AG04450 (cell line): ENCODE measurements around the gene ANKRD9. TPM values are rescaled to one million over a fixed set of nuclear protein-coding genes. Genes with fewer than 3 reads are reported as not detected.

ENCODE experiments used
- CTCF ChIA-PET: fragments of 300-600, 350-600 bp; formaldehyde crosslinking; extraction: SDS; loops from one replicate; lab custom pipeline; 2022; ENCODE audit warnings: antibody characterized with exemption, inconsistent platforms; lab: Charles Lee
- POLR2A ChIA-PET: fragments of 350-600 bp; formaldehyde crosslinking; extraction: SDS; loops from one replicate; lab custom pipeline; 2021; ENCODE audit warnings: antibody characterized with exemption, inconsistent platforms; lab: Yijun Ruan, JAX
- DNase-seq: peaks from one replicate; pipeline ENCODE4 v3.0.0-alpha.2; 2011; ENCODE audit warnings: low read depth, low spot score
- H3K27ac ChIP-seq: one replicate; pipeline ENCODE4 v1.5.1; 2012; ENCODE audit warnings: low read depth, low read length, control low read depth
- H3K27me3 ChIP-seq: one replicate; pipeline ENCODE4 v1.6.0; 2012; ENCODE audit warnings: low read length; ENCODE audit not compliant: control insufficient read depth, insufficient read depth
- H3K4me3 ChIP-seq: 2 replicates; pipeline ENCODE4 v1.5.1; 2011; ENCODE audit warnings: mild to moderate bottlenecking, low read depth, low read length, control low read depth
- H3K9me3 ChIP-seq: 2 replicates; pipeline ENCODE4 v1.5.1; 2012; ENCODE audit warnings: low read length; ENCODE audit not compliant: control insufficient read depth, insufficient read depth
- polyA plus RNA-seq: library from polyadenylated mRNA; depleted of rRNA; stranded (reverse); fragments of >200 nt; gene quantifications from 2 replicates; pipeline ENCODE4 v1.2.3, GENCODE V29; 2011
- TF ChIP-seq, protein P1 (sequence below): IDR thresholded peaks from 2 replicates; pipeline ENCODE4 v1.5.1; 2011; ENCODE audit warnings: low read depth, low read length, control low read depth, inconsistent platforms

ANKRD9 gene
- polyA plus RNA-seq, 1 experiment = 4.0 TPM

DNA sequence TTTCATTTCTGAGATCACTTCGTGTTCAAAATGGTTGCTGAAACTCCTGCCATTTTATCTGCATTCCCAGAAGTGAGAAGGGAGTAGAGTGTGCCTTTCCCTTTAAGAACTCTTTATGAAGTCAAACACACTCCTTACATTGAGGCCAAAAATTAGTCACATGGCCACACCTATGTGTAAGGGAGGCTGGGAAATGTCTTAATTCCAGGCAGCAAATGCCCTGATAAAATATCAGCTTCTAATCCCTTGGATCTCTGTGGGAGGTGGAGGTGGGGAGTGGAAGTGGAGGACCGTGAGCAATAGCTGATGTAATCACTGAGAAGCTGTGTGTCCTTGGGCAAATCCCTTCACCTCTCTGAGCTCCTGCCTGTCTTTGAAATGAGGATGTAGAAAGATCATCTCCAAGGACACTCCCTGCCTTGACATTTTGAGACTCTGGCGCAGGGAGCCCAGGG lies 22.7 kb upstream of the ANKRD9 start:
- Histone ChIP-seq H3K4me3 (no peak overlapping the region), H3K9me3 (no peaks in the 10 kb centered on the region; the same call in 1 of the 2 replicates), H3K27ac (no peak overlapping the region), H3K27me3 (no peaks in the 10 kb centered on the region)
- ChIA-PET POLR2A (no interaction called here), CTCF (interaction anchor here (0.6 kb wide), 1 partner anchor 94 kb away, joined by 3 read pairs; no protein-coding TSS in a partner anchor)
- TF ChIP-seq, protein P1, sequence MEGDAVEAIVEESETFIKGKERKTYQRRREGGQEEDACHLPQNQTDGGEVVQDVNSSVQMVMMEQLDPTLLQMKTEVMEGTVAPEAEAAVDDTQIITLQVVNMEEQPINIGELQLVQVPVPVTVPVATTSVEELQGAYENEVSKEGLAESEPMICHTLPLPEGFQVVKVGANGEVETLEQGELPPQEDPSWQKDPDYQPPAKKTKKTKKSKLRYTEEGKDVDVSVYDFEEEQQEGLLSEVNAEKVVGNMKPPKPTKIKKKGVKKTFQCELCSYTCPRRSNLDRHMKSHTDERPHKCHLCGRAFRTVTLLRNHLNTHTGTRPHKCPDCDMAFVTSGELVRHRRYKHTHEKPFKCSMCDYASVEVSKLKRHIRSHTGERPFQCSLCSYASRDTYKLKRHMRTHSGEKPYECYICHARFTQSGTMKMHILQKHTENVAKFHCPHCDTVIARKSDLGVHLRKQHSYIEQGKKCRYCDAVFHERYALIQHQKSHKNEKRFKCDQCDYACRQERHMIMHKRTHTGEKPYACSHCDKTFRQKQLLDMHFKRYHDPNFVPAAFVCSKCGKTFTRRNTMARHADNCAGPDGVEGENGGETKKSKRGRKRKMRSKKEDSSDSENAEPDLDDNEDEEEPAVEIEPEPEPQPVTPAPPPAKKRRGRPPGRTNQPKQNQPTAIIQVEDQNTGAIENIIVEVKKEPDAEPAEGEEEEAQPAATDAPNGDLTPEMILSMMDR = no peak
- DNase-seq = no peak

DNA sequence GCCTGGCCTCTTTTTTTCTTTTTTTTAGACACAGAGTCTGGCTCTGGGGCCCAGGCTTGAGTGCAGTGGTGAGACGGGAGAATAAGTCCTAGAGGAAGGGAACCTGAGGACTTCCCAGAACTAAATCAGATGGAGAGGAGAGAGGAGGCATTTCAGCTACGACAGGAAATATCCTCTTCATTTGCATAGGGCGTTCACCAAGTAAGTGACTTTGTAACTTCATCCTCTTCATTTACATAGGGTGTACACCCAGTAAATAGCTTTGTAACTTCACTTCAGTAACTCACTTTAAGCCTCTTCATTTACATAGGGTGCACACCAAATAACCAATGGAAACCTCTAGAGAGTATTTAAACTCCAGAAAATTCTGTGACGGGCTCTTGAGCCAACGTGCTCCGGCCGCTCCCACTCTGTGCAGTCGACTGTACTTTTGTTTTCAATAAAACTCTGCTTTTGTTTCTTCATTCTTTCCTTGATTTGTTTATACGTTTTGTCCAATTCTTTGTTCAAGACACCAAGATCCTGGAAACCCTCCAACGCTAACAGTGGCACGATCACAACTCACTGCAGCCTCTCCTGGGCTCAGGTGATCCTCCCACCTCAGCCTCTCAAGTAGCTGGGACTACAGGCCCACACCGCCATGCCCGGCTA lies 21.4 kb upstream of the ANKRD9 start:
- no peaks in the 10 kb centered on the region; the same call in 1 of the 2 replicates for H3K9me3 ChIP-seq
- TF ChIP-seq, protein P1 = no peak
- no peak overlapping the region for H3K4me3 ChIP-seq
- no peak overlapping the region for H3K27ac ChIP-seq
- DNase-seq = no peak
- ChIA-PET POLR2A (no interaction called here), CTCF (no interaction called here)
- H3K27me3 ChIP-seq = no peaks in the 10 kb centered on the region

DNA sequence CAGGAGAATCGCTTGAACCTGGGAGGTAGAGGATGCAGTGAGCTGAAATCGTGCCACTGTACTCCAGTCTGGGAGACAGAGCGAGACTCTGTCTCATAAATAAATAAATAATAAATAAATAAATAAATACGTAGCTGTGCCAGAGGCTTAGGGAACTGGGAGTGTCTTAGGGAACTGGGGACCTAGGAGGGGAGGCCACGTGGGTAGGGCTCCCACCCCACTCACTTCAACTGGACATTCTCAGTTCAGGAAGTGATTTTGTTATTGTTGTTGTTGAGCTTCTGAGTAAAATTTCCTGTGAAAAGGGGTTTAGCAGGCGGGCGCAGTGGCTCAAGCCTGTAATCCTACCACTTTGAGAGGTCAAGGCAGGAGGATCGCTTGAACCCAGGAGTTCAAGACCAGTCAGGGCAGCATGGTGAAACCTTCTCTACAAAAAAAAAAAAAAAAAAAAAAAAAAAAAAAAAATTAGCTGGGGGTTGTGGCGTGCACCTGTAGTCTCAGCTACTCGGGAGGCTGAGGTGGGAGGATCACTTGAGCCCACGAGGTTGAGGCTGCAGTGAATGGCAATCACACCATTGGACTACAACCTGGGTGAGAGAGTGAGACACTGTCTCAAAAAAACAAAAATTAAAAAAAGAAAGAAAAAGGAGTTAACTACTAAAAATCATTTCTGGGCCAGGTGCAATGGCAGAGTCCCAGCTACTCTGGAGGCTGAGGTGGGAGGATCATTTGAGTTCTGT lies 19.0 kb upstream of the ANKRD9 start:
- CTCF ChIA-PET = interaction anchor here (0.6 to 0.8 kb wide), 2 partner anchors 90 to 462 kb away, joined by 3 to 4 read pairs; no protein-coding TSS in a partner anchor
- POLR2A ChIA-PET = no interaction called here
- TF ChIP-seq, protein P1 = no peak
- DNase-seq = no peak
- no peaks in the 10 kb centered on the region for H3K27me3 ChIP-seq
- no peaks in the 10 kb centered on the region; the same call in 1 of the 2 replicates for H3K9me3 ChIP-seq
- H3K27ac ChIP-seq = no peak overlapping the region
- no peak overlapping the region for H3K4me3 ChIP-seq

DNA sequence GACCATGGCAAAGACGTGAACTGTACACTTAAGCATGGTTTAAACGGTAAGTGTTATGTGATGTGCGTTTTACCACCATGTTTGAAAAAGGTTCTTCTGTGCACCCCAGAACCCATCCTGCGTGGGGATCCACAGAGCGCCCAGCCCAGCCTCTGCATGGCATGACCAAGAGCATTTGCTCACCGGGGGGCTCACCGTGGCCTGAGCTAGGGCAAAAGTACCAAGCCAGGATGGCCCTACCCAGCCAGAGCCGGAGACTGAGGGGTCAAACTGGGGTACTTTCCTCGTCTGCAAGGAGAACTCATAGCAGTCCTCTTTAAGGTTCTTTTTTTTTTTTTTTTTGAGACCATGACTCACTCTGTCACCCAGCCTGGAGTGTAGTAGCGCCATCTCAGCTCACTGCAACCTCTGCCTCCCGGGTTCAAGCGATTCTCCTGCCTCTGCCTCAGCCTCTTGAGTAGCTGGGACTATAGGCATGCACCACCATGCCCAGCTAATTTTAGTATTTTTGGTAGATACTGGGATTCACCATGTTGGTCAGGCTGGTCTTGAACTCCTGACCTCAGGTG lies 16.4 kb upstream of the ANKRD9 start:
- POLR2A ChIA-PET = no interaction called here
- Histone ChIP-seq H3K4me3 (no peak overlapping the region), H3K9me3 (no peaks in the 10 kb centered on the region; the same call in 1 of the 2 replicates), H3K27ac (no peak overlapping the region), H3K27me3 (no peaks in the 10 kb centered on the region)
- DNase-seq = no peak
- TF ChIP-seq, protein P1 = no peak
- CTCF ChIA-PET = interaction anchor here (0.6 to 3.4 kb wide), 7 partner anchors 10 to 166 kb away, joined by 3 to 24 read pairs (median 4); no protein-coding TSS in a partner anchor
